K562 (cell line): ENCODE results near the gene RTBDN. TPM values are rescaled to one million over a fixed set of nuclear protein-coding genes. Genes with fewer than 3 reads are reported as not detected.

Experiments
- CREB3L1 ChIP-seq: fragments of 450-650 bp; IDR thresholded peaks from 2 replicates; pipeline ENCODE4 v1.6.1; 2014; ENCODE audit warnings: low read depth, mild to moderate bottlenecking, moderate library complexity, borderline replicate concordance
- CREM ChIP-seq: IDR thresholded peaks from 2 replicates; pipeline ENCODE4 v1.6.1; 2014; ENCODE audit warnings: antibody characterized with exemption, low read depth
- ESRRB ChIP-seq: fragments of 250-450 bp; sonication (Bioruptor Pico); IDR thresholded peaks from 2 replicates; pipeline ENCODE4 v1.5.0; 2020; ENCODE audit warnings: mild to moderate bottlenecking, moderate library complexity, borderline replicate concordance
- MGA ChIP-seq: fragments of 450-650 bp; IDR thresholded peaks from 2 replicates; pipeline ENCODE4 v1.6.1; 2016; ENCODE audit warnings: mild to moderate bottlenecking, moderate library complexity
- MNT ChIP-seq, 2 experiments: fragments of 450-650 bp; conservative IDR thresholded peaks; 2 replicates each; pipeline ENCODE4 v1.6.1; 2017; ENCODE audit warnings: mild to moderate bottlenecking in 2 of 2, moderate library complexity in 2 of 2
- NFIC ChIP-seq: fragments of 450-650 bp; IDR thresholded peaks from 2 replicates; pipeline ENCODE4 v1.6.1; 2017; ENCODE audit warnings: mild to moderate bottlenecking, inconsistent platforms
- PREB ChIP-seq: sonication (generic); formaldehyde crosslinking; IDR thresholded peaks from 2 replicates; pipeline ENCODE4 v1.8.1; 2023; ENCODE audit warnings: mild to moderate bottlenecking, missing genetic modification reagents
- RBM14 ChIP-seq: fragments of 200-400 bp; formaldehyde crosslinking; IDR thresholded peaks from 2 replicates; pipeline ENCODE4 v1.6.1; 2018; ENCODE audit warnings: low read depth, mild to moderate bottlenecking, low read length, moderate library complexity, borderline replicate concordance; ENCODE audit not compliant: insufficient read depth
- RBM34 ChIP-seq: fragments of 200-400 bp; formaldehyde crosslinking; IDR thresholded peaks from 2 replicates; pipeline ENCODE4 v1.6.1; 2018; ENCODE audit warnings: low read length, borderline replicate concordance; ENCODE audit not compliant: insufficient read depth
- ZNF707 ChIP-seq: fragments of 250-450 bp; sonication (Bioruptor Pico); conservative IDR thresholded peaks from 2 replicates; pipeline ENCODE4 v1.8.0; 2022; ENCODE audit warnings: inconsistent platforms, mild to moderate bottlenecking, moderate library complexity
- polyA plus RNA-seq, 8 experiments: library from polyadenylated mRNA; depleted of rRNA in 4 of 8; stranded (reverse) in 5 of 8; unstranded in 3 of 8; fragments of >200 nt; fragmentation: Nextera tagmentation in 2 of 8; fragmentation: Illumina TruSeq in 1 of 8; extraction: Ambion mirVana in 2 of 8; extraction: Trizol in 1 of 8; gene quantifications; 2 replicates each; pipeline versions ENCODE4 v1.2.1 to v1.2.3, GENCODE V29; 2011 to 2014; ENCODE audit warnings: inconsistent platforms in 1 of 8, missing spikeins in 1 of 8
- total RNA-seq, 7 experiments: library from RNA; depleted of rRNA in 6 of 7; stranded (reverse); fragments of >200 nt in 6 of 7; fragmentation: Illumina TruSeq in 2 of 7; extraction: Trizol in 2 of 7; gene quantifications; 2 replicates each; pipeline versions ENCODE4 v1.2.1 to v1.2.3, GENCODE V29; 2011 to 2021; ENCODE audit warnings: low replicate concordance in 1 of 7

The RTBDN gene
- total and polyA plus RNA-seq, 9 of the 15 experiments (the other 6 are each of a cell fraction or from before 2014, with no cell fraction given): 0.20 to 2.3 (median 0.72) TPM; not detected in 1

- TF ChIP-seq MGA: peak; percentile 8; the same call in 1 of the 2 replicates
- TF ChIP-seq RBM34: no peak
- TF ChIP-seq MNT (conservative IDR thresholded peaks at IDR 0.05): peak; percentile 100; a peak in 3 of 4 replicates
- no peak for TF ChIP-seq NFIC
- TF ChIP-seq ZNF707 (CRISPR knock-in tag): no peak
- TF ChIP-seq RBM14: no peak
- no peak for TF ChIP-seq CREM
- TF ChIP-seq CREB3L1: no peak
- TF ChIP-seq ESRRB (CRISPR knock-in tag): no peak
- no peak for TF ChIP-seq PREB
Measured at GRCh38 chr19:12790628-12791344, 43.6 kb downstream of the RTBDN start (continued).
